ENCODE results near the gene SLC44A5.
A peak's percentile ranks its signal among the peaks of the same experiment; 100 is the strongest.

SLC44A5 gene

DNA sequence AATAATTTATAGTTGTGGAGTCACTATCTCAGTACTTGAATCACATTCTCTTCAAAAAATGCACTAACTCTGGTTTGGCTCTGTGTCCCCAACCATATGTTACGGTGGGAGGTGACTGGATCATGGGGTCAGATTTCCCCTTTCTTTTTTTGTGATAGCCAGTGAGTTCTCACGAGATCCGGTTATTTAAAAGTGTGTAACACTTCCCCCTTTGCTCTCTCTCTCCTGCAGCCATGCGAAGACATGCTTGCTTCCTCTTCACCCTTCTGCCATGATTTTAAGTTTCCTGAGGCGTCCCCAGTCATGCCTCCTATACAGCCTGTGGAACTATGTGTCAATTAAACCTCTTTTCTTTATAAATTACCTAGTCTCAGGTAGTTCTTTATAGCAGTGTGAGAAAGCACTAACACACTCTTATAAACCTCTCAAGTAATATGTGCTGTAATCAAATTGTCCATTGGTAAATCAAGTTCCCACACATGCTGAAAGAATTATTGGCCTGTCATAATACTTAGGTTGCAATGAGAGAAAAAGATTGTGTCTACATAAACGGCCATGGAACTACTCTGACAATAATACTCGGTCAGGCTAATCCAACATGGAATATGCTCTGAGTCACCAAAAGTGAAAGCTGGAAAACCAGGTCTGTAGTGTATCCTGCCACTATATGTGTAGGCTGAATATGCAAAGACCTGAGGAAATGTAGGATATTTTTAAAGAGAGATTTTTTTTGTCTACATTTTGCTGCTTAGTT is 107.5 kb downstream of the SLC44A5 start:
- Histone ChIP-seq H2AFZ (ENCODE audit: insufficient read depth, low read length, poor library complexity) (no peak overlapping the region), H3K4me3 (ENCODE audit: low read depth, low read length) (no peak overlapping the region), H3K4me1 (ENCODE audit: control insufficient read depth in 1 of 2, insufficient read depth in 2 of 2, low read length in 2 of 2) (no peaks in the 10 kb centered on the region)

DNA sequence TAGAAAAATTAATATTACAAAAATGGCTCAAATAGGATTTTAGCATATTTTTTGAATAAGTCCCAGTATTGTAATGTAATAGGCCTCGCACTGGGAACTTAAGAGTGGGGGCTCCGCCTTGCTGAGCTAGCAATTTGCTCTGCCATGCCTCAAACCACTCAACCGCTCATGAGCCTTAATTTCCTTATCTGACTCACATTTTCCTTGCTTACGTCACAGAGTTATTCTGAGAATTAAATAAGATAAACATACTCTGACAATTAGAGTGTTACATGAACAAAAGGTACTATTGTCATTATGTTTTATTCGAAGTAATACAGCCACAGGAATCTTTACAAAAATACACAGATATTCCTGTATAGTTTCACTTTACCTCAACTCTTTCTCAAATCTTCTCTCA is 108.1 kb downstream of the SLC44A5 start:
- H3K18ac ChIP-seq (ENCODE audit: low read length): no peak overlapping the region
- H3K9ac ChIP-seq (ENCODE audit: low read length): no peak overlapping the region
- no peaks in the 10 kb centered on the region for H3K36me3 ChIP-seq (ENCODE audit: control insufficient read depth in 1 of 2, insufficient read depth in 2 of 2, low read length in 2 of 2)
- H3K4ac ChIP-seq (ENCODE audit: low read depth, low read length): no peak overlapping the region
- no peaks in the 10 kb centered on the region for H3K27me3 ChIP-seq (ENCODE audit: insufficient read depth, low read length)
- no peak overlapping the region for H4K12ac ChIP-seq (ENCODE audit: low read depth, low read length)
- DNase-seq: peak in 1 of 2 donors; percentile 3
- no peaks in the 10 kb centered on the region for H3K4me1 ChIP-seq (ENCODE audit: control insufficient read depth in 1 of 2, insufficient read depth in 2 of 2, low read length in 2 of 2)
- no peak overlapping the region for H3K27ac ChIP-seq (ENCODE audit: low read depth, low read length)
- H3K4me3 ChIP-seq (ENCODE audit: low read depth, low read length): no peak overlapping the region
- no peaks in the 10 kb centered on the region for H3K79me1 ChIP-seq (ENCODE audit: low read length)
- no peak overlapping the region for H3K23ac ChIP-seq (ENCODE audit: low read length)
- no peak overlapping the region for H2BK120ac ChIP-seq (ENCODE audit: insufficient read depth, low read length, poor library complexity)
- no peak overlapping the region for H3K14ac ChIP-seq (ENCODE audit: low read length)
- H2BK5ac ChIP-seq (ENCODE audit: low read depth, low read length, poor library complexity): no peak overlapping the region
- H4K8ac ChIP-seq (ENCODE audit: low read depth, low read length): no peak overlapping the region
- H4K91ac ChIP-seq (ENCODE audit: low read depth, low read length): no peak overlapping the region
- H3K4me2 ChIP-seq (ENCODE audit: low read length): no peak overlapping the region
- H3K9me3 ChIP-seq (ENCODE audit: insufficient read depth, low read depth, low read length): no peaks in the 10 kb centered on the region
- no peak overlapping the region for H2AFZ ChIP-seq (ENCODE audit: insufficient read depth, low read length, poor library complexity)
- WGBS (ENCODE audit: extremely low coverage, insufficient coverage, insufficient read length): no CpG with 5 or more reads among the region's 5 CpGs
- H2AK5ac ChIP-seq (ENCODE audit: low read length): no peak overlapping the region
- H3K79me2 ChIP-seq (ENCODE audit: control insufficient read depth, insufficient read depth, low read length, poor library complexity): no peaks in the 10 kb centered on the region
- no peak overlapping the region for H2BK12ac ChIP-seq (ENCODE audit: low read length)

More for the DNA sequence above, 107.5 kb downstream of the SLC44A5 start:
- H4K8ac ChIP-seq (ENCODE audit: low read depth, low read length): no peak overlapping the region
- H3K18ac ChIP-seq (ENCODE audit: low read length): no peak overlapping the region
- H4K12ac ChIP-seq (ENCODE audit: low read depth, low read length): no peak overlapping the region
- H3K23ac ChIP-seq (ENCODE audit: low read length): no peak overlapping the region
- no peaks in the 10 kb centered on the region for H3K36me3 ChIP-seq (ENCODE audit: control insufficient read depth in 1 of 2, insufficient read depth in 2 of 2, low read length in 2 of 2)
- H3K14ac ChIP-seq (ENCODE audit: low read length): no peak overlapping the region
- peak in 1 of 2 donors; percentile 17 for DNase-seq
- no peaks in the 10 kb centered on the region for H3K9me3 ChIP-seq (ENCODE audit: insufficient read depth, low read depth, low read length)
- no peak overlapping the region for H3K9ac ChIP-seq (ENCODE audit: low read length)
- no peaks in the 10 kb centered on the region for H3K79me1 ChIP-seq (ENCODE audit: low read length)
- no peak overlapping the region for H2BK5ac ChIP-seq (ENCODE audit: low read depth, low read length, poor library complexity)
- H2BK12ac ChIP-seq (ENCODE audit: low read length): no peak overlapping the region
- H4K91ac ChIP-seq (ENCODE audit: low read depth, low read length): no peak overlapping the region
- WGBS (ENCODE audit: extremely low coverage, insufficient coverage, insufficient read length): no CpG with 5 or more reads among the region's 7 CpGs
- no peak overlapping the region for H3K27ac ChIP-seq (ENCODE audit: low read depth, low read length)
- H3K4ac ChIP-seq (ENCODE audit: low read depth, low read length): no peak overlapping the region
- H2BK120ac ChIP-seq (ENCODE audit: insufficient read depth, low read length, poor library complexity): no peak overlapping the region
- no peak overlapping the region for H2AK5ac ChIP-seq (ENCODE audit: low read length)
- H3K27me3 ChIP-seq (ENCODE audit: insufficient read depth, low read length): no peaks in the 10 kb centered on the region
- H3K4me2 ChIP-seq (ENCODE audit: low read length): no peak overlapping the region
- H3K79me2 ChIP-seq (ENCODE audit: control insufficient read depth, insufficient read depth, low read length, poor library complexity): no peaks in the 10 kb centered on the region

DNA sequence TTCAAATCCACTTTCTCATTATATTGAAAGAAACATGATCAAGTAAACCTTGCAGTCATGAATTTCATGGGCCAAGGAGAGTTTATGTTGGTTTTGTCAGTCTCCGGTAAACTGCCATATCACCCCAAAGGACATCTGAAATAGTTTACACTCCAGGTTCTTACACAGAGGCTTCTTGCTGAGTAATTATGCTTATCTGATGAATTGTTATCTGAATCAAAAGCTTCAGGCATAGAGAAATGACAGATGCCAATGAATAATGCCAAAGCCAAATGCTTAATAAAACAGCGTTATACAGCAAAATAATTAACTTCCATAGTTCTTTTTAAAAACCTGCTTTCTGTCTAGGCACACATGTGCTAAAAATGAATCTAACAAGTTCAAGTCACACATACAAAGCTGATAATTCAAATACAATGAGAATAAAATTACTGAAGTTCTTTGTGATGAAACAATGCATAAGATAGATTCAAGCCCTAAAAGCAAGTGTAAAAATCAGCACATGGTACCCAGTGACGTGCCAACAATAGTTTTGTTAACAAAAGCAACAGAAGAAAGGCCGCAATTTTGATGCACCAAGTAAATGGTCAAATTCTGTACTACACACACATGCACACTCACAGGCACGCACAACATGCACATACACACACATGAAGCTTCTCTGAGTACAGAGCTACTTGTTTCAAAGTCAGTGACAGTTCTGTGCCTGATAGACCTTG is 109.2 kb downstream of the SLC44A5 start:
- H4K8ac ChIP-seq (ENCODE audit: low read depth, low read length): no peak overlapping the region
- H3K79me1 ChIP-seq (ENCODE audit: low read length): no peaks in the 10 kb centered on the region
- no peak overlapping the region for H3K4me3 ChIP-seq (ENCODE audit: low read depth, low read length)
- no peak overlapping the region for H2AFZ ChIP-seq (ENCODE audit: insufficient read depth, low read length, poor library complexity)
- no peak overlapping the region for H4K12ac ChIP-seq (ENCODE audit: low read depth, low read length)
- no peak overlapping the region for H3K4me2 ChIP-seq (ENCODE audit: low read length)
- no peaks in the 10 kb centered on the region for H3K4me1 ChIP-seq (ENCODE audit: control insufficient read depth in 1 of 2, insufficient read depth in 2 of 2, low read length in 2 of 2)
- H3K4ac ChIP-seq (ENCODE audit: low read depth, low read length): no peak overlapping the region
- no peaks in the 10 kb centered on the region for H3K79me2 ChIP-seq (ENCODE audit: control insufficient read depth, insufficient read depth, low read length, poor library complexity)
- H2BK12ac ChIP-seq (ENCODE audit: low read length): no peak overlapping the region
- H3K23ac ChIP-seq (ENCODE audit: low read length): no peak overlapping the region
- H3K14ac ChIP-seq (ENCODE audit: low read length): no peak overlapping the region
- H3K9me3 ChIP-seq (ENCODE audit: insufficient read depth, low read depth, low read length): no peaks in the 10 kb centered on the region
- no peak overlapping the region for H3K18ac ChIP-seq (ENCODE audit: low read length)
- no peaks in the 10 kb centered on the region for H3K27me3 ChIP-seq (ENCODE audit: insufficient read depth, low read length)
- no peak overlapping the region for H2BK120ac ChIP-seq (ENCODE audit: insufficient read depth, low read length, poor library complexity)
- DNase-seq: peak in 1 of 2 donors; percentile 55
- H3K9ac ChIP-seq (ENCODE audit: low read length): peak overlapping the region; percentile 69
- no peak overlapping the region for H2AK5ac ChIP-seq (ENCODE audit: low read length)
- no peaks in the 10 kb centered on the region for H3K36me3 ChIP-seq (ENCODE audit: control insufficient read depth in 1 of 2, insufficient read depth in 2 of 2, low read length in 2 of 2)
- no peak overlapping the region for H3K27ac ChIP-seq (ENCODE audit: low read depth, low read length)
- H2BK5ac ChIP-seq (ENCODE audit: low read depth, low read length, poor library complexity): no peak overlapping the region
- no CpG with 5 or more reads among the region's 5 CpGs for WGBS (ENCODE audit: extremely low coverage, insufficient coverage, insufficient read length)
- no peak overlapping the region for H4K91ac ChIP-seq (ENCODE audit: low read depth, low read length)

GRCh38 chr1:75492011-75492410 is 118.9 kb downstream of the SLC44A5 start:
- no peak overlapping the region for H3K14ac ChIP-seq (ENCODE audit: low read length)
- WGBS (ENCODE audit: extremely low coverage, insufficient coverage, insufficient read length): no CpG with 5 or more reads among the region's 1 CpG
- no peaks in the 10 kb centered on the region for H3K36me3 ChIP-seq (ENCODE audit: control insufficient read depth in 1 of 2, insufficient read depth in 2 of 2, low read length in 2 of 2)
- no peak for DNase-seq
- no peak overlapping the region for H3K4me2 ChIP-seq (ENCODE audit: low read length)
- no peak overlapping the region for H3K27ac ChIP-seq (ENCODE audit: low read depth, low read length)
- no peaks in the 10 kb centered on the region for H3K4me1 ChIP-seq (ENCODE audit: control insufficient read depth in 1 of 2, insufficient read depth in 2 of 2, low read length in 2 of 2)
- no peak overlapping the region for H2BK12ac ChIP-seq (ENCODE audit: low read length)
- no peaks in the 10 kb centered on the region for H3K79me1 ChIP-seq (ENCODE audit: low read length)
- H3K23ac ChIP-seq (ENCODE audit: low read length): no peak overlapping the region
- H3K79me2 ChIP-seq (ENCODE audit: control insufficient read depth, insufficient read depth, low read length, poor library complexity): no peaks in the 10 kb centered on the region
- no peak overlapping the region for H4K91ac ChIP-seq (ENCODE audit: low read depth, low read length)
- H3K9me3 ChIP-seq (ENCODE audit: insufficient read depth, low read depth, low read length): no peaks in the 10 kb centered on the region
- no peak overlapping the region for H3K18ac ChIP-seq (ENCODE audit: low read length)
- H2BK120ac ChIP-seq (ENCODE audit: insufficient read depth, low read length, poor library complexity): no peak overlapping the region
- no peak overlapping the region for H2AK5ac ChIP-seq (ENCODE audit: low read length)
- H3K9ac ChIP-seq (ENCODE audit: low read length): no peak overlapping the region
- H2AFZ ChIP-seq (ENCODE audit: insufficient read depth, low read length, poor library complexity): no peak overlapping the region
- H2BK5ac ChIP-seq (ENCODE audit: low read depth, low read length, poor library complexity): no peak overlapping the region
- H4K12ac ChIP-seq (ENCODE audit: low read depth, low read length): no peak overlapping the region
- no peak overlapping the region for H3K4me3 ChIP-seq (ENCODE audit: low read depth, low read length)
- no peak overlapping the region for H3K4ac ChIP-seq (ENCODE audit: low read depth, low read length)
- no peaks in the 10 kb centered on the region for H3K27me3 ChIP-seq (ENCODE audit: insufficient read depth, low read length)
- H4K8ac ChIP-seq (ENCODE audit: low read depth, low read length): no peak overlapping the region

Measured in trophoblast cell (in vitro differentiated cells and primary cell).